Measurements from ENCODE around the gene ZNF532.

Gene ZNF532

GRCh38 chr18:58983260-58984155 lies 118.8 kb downstream of the ZNF532 start:
- DNase-seq, result no peak

GRCh38 chr18:58988600-58988999 lies 123.9 kb downstream of the ZNF532 start:
- no peak for DNase-seq

- DNase-seq, result no peak
Measured at GRCh38 chr18:58989184-58989759, 124.6 kb downstream of the ZNF532 start.

GRCh38 chr18:58990720-58991119 lies 126.0 kb downstream of the ZNF532 start:
- no peak for DNase-seq

- DNase-seq, result no peak
Measured at GRCh38 chr18:58991167-58991798, 126.6 kb downstream of the ZNF532 start.

- DNase-seq, result no peak
Measured at GRCh38 chr18:58992301-58993231, 127.9 kb downstream of the ZNF532 start.

- no peak for DNase-seq
Measured at GRCh38 chr18:58993260-58993659, 128.6 kb downstream of the ZNF532 start.

GRCh38 chr18:58995663-58996062 lies 131.0 kb downstream of the ZNF532 start:
- no peak for DNase-seq

GRCh38 chr18:58996131-58996641 lies 131.5 kb downstream of the ZNF532 start:
- no peak for DNase-seq

- DNase-seq, result no peak
Measured at GRCh38 chr18:58996696-58997095, 132.0 kb downstream of the ZNF532 start.

- DNase-seq, result no peak
Measured at GRCh38 chr18:58997811-58998337, 133.2 kb downstream of the ZNF532 start.

- no peak for DNase-seq
Measured at GRCh38 chr18:58998401-58999203, 133.9 kb downstream of the ZNF532 start.

- no peak for DNase-seq
Measured at GRCh38 chr18:59001166-59001565, 136.5 kb downstream of the ZNF532 start.

GRCh38 chr18:59001721-59002120 lies 137.0 kb downstream of the ZNF532 start:
- DNase-seq, result no peak

GRCh38 chr18:59002974-59003594 lies 138.4 kb downstream of the ZNF532 start:
- no peak for DNase-seq

GRCh38 chr18:59005262-59005661 lies 140.6 kb downstream of the ZNF532 start:
- no peak for DNase-seq

GRCh38 chr18:59006461-59007067 lies 141.9 kb downstream of the ZNF532 start:
- no peak for DNase-seq

GRCh38 chr18:59008302-59008974 lies 143.8 kb downstream of the ZNF532 start:
- no peak for DNase-seq

- DNase-seq, result no peak
Measured at GRCh38 chr18:59009846-59010245, 145.2 kb downstream of the ZNF532 start.

- DNase-seq, result no peak
Measured at GRCh38 chr18:59011289-59011688, 146.6 kb downstream of the ZNF532 start.

All from CD4-positive, alpha-beta T cell treated with Interleukin-10 for 1 hour (primary cell).